ENCODE measurements around the gene UBR3.

The UBR3 gene

DNA sequence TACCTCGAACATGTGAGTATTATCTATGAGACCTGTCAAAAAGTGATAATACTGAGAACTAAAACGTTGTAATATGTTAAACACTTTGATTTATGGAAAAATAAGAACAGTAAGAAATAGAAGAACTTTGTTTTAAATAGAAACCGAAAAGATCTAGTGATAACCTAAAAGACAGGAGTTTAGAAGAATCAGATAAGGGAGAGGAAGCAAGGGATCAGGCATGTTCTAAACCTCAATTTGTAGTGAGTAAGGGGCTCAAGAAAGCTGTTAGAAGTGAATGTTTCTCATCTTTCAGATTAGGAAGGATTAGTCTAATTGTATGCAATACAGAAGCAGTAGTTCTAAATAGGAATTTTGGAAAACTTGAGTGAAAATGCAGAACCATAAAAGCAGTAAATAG is 182.0 kb downstream of the UBR3 start:
- TF ChIP-seq FOXP2 (optimal IDR thresholded peaks at IDR 0.05; ENCODE audit: borderline replicate concordance, extremely low read depth, extremely low read length, insufficient read depth) (no peak), SIN3A (IDR thresholded peaks at IDR 0.05; ENCODE audit: borderline replicate concordance, insufficient read depth, low read length) (no peak), POLR2AphosphoS5 (IDR thresholded peaks at IDR 0.05; ENCODE audit: low read depth, low read length) (no peak), TAF1 (IDR thresholded peaks at IDR 0.05; ENCODE audit: borderline replicate concordance, insufficient read depth, low read length) (no peak)
- TF ChIP-seq, protein P1, sequence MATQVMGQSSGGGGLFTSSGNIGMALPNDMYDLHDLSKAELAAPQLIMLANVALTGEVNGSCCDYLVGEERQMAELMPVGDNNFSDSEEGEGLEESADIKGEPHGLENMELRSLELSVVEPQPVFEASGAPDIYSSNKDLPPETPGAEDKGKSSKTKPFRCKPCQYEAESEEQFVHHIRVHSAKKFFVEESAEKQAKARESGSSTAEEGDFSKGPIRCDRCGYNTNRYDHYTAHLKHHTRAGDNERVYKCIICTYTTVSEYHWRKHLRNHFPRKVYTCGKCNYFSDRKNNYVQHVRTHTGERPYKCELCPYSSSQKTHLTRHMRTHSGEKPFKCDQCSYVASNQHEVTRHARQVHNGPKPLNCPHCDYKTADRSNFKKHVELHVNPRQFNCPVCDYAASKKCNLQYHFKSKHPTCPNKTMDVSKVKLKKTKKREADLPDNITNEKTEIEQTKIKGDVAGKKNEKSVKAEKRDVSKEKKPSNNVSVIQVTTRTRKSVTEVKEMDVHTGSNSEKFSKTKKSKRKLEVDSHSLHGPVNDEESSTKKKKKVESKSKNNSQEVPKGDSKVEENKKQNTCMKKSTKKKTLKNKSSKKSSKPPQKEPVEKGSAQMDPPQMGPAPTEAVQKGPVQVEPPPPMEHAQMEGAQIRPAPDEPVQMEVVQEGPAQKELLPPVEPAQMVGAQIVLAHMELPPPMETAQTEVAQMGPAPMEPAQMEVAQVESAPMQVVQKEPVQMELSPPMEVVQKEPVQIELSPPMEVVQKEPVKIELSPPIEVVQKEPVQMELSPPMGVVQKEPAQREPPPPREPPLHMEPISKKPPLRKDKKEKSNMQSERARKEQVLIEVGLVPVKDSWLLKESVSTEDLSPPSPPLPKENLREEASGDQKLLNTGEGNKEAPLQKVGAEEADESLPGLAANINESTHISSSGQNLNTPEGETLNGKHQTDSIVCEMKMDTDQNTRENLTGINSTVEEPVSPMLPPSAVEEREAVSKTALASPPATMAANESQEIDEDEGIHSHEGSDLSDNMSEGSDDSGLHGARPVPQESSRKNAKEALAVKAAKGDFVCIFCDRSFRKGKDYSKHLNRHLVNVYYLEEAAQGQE (IDR thresholded peaks at IDR 0.05; ENCODE audit: insufficient read depth in 1 of 2, low read depth in 2 of 2, low read length in 2 of 2): no peak

DNA sequence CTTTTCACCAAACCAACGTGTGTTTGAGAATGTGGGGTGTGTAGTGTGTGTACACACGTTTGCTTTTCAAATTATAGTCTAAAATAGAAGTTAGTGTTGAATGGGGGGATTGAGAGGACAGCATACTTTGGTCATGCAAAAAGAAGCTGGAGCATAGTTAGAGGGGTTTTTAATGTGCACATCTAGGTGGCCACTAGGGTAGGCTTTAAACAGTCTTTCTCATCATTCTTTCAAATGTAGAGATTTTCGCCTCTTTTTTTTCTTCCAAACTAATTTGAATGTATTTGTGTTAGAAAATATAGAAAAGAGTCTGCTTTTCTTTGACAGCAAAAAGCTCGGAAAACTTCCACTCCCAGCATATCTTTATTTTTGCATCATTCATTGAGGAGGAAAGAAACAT is 185.5 kb downstream of the UBR3 start:
- no peak for TF ChIP-seq FOXP2 (optimal IDR thresholded peaks at IDR 0.05; ENCODE audit: borderline replicate concordance, extremely low read depth, extremely low read length, insufficient read depth)

DNA sequence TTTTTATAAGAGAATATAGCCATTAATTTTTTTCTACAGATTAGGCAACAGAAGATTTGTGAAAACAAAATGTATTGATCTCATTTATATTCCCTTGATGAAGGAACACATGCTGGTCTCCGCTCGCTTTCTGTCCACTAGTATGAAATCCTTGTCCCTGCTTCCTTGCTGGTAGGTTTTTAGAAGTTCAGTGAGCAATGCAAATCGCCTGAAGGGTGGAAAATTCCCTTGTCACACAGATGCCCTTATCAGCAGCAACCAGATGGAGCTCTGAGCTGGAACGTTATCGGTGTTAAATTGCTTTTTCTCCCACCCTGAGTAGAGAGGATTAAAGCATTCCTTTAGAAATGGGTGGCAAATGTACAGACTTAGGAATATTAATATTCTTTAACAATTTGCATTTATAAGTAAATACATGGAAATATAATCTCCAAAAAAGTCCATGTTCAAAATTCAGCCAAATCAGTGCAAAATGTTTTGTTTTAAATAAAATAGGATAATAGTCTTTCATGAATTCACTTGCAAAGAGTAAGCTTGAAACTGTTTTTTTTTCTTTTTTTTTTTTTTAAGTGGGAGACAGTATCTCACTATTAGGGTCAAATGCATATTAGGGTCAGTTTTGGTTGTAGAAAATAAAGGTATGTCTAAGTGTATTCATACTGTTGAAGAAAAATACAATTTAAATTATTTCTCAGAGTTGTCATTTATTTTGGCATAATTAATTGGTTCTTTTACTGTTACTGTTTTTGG is 186.7 kb downstream of the UBR3 start:
- TF ChIP-seq TAF1 (IDR thresholded peaks at IDR 0.05; ENCODE audit: borderline replicate concordance, insufficient read depth, low read length) (no peak), POLR2AphosphoS5 (IDR thresholded peaks at IDR 0.05; ENCODE audit: low read depth, low read length) (no peak)

DNA sequence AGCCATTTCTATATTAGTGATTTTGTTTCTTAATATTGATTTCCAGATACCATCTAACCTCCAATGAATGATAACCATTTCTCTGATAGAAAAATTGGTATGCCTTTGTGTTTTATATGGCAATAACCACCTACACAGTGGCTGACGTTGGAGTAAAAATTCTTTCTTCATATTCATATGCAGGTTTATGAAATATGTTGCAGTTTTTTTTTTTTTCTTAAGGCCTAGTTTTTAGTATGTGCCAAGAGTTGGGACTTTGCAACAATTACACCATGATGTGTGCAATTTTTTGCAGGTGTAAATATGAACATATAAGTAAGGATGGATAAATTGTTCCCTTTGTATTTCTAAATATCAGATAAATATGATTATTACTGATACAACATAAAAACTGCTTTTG is 187.5 kb downstream of the UBR3 start:
- TF ChIP-seq FOXP2 (optimal IDR thresholded peaks at IDR 0.05; ENCODE audit: borderline replicate concordance, extremely low read depth, extremely low read length, insufficient read depth) (no peak), SIN3A (IDR thresholded peaks at IDR 0.05; ENCODE audit: borderline replicate concordance, insufficient read depth, low read length) (no peak), TAF1 (IDR thresholded peaks at IDR 0.05; ENCODE audit: borderline replicate concordance, insufficient read depth, low read length) (no peak), POLR2AphosphoS5 (IDR thresholded peaks at IDR 0.05; ENCODE audit: low read depth, low read length) (no peak)
- TF ChIP-seq, protein P1 (IDR thresholded peaks at IDR 0.05; ENCODE audit: insufficient read depth in 1 of 2, low read depth in 2 of 2, low read length in 2 of 2): no peak

DNA sequence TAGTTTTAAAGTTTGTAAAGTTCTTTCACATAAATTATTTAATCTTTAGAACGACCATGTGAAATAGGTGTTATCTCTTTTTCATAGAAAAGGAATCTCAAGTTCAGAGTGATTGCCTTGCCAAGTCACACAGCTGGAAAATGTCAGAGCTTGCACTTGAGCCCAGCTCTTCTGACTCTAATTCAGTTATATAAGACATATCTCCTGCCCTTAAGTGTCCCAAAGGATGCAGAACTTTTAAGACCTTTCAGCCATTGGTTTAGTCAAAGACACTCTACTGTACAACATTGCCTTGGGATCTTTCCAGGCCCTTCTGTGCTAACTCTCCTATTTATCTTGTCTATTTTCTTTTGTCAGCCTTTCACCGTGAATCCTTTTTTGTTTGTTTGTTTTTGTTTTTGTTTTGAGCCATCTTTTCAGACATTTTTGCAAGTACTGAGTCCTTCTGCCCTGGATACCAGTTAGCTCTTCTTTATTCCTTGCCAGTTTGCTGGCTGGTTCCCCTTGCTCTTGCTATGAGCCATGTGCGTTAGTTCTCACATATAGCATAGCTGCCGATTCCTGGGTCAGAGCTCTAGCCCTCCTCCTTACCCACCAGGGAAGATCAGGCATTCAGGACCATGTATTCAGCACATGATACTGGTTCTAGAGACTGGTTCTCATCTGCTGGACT is 190.7 kb downstream of the UBR3 start:
- TF ChIP-seq SIN3A (IDR thresholded peaks at IDR 0.05; ENCODE audit: borderline replicate concordance, insufficient read depth, low read length) (no peak), TAF1 (IDR thresholded peaks at IDR 0.05; ENCODE audit: borderline replicate concordance, insufficient read depth, low read length) (no peak), FOXP2 (optimal IDR thresholded peaks at IDR 0.05; ENCODE audit: borderline replicate concordance, extremely low read depth, extremely low read length, insufficient read depth) (no peak), POLR2AphosphoS5 (IDR thresholded peaks at IDR 0.05; ENCODE audit: low read depth, low read length) (no peak)
- TF ChIP-seq, protein P1 (IDR thresholded peaks at IDR 0.05; ENCODE audit: insufficient read depth in 1 of 2, low read depth in 2 of 2, low read length in 2 of 2): no peak

DNA sequence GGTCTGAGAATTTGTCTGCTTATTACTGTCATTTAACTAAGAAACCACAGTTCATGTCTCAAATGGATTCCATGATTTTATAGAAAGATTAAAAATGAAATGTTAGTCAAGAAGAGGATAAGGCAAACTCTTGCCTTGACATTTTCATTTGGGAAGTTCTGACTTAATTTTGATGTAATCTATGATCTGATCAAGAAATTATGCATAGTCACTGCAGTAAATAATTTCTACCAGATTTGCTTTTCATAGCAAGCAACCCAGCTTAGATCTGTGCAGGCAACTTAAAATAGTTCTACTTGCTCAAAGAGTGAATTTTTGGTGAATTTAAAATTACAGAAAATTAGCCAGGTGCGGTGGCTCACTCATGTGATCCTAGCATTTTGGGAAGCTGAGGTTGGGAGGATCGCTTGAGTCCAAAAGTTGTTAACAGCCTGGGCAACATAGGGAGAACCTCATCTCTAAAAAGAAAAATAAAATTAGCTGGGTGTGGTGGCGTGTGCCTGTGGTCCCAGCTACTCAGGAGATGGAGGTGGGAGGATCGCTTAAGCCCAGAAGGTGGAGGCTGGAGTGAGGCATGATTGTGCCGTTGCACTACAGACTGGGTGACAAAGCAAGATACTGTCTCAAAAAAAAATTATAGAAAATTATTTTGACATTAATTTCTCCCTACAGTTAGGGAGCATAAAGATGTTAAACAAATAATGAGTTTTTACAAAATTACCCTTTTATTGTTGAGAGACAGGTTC is 192.0 kb downstream of the UBR3 start:
- TF ChIP-seq SIN3A (IDR thresholded peaks at IDR 0.05; ENCODE audit: borderline replicate concordance, insufficient read depth, low read length): no peak
- no peak for TF ChIP-seq POLR2AphosphoS5 (IDR thresholded peaks at IDR 0.05; ENCODE audit: low read depth, low read length)
- TF ChIP-seq, protein P1 (IDR thresholded peaks at IDR 0.05; ENCODE audit: insufficient read depth in 1 of 2, low read depth in 2 of 2, low read length in 2 of 2): no peak
- TF ChIP-seq TAF1 (IDR thresholded peaks at IDR 0.05; ENCODE audit: borderline replicate concordance, insufficient read depth, low read length): no peak
- TF ChIP-seq FOXP2 (optimal IDR thresholded peaks at IDR 0.05; ENCODE audit: borderline replicate concordance, extremely low read depth, extremely low read length, insufficient read depth): no peak

All from PFSK-1 (cell line).